GM12878 (cell line): ENCODE data around the gene LHFPL3.

Source experiments
- BCL11A ChIP-seq: IDR thresholded peaks from 2 replicates; pipeline ENCODE4 v1.6.1; 2011; ENCODE audit warnings: low read depth, low read length
- BCL3 ChIP-seq: IDR thresholded peaks from 2 replicates; pipeline ENCODE4 v1.6.1; 2011; ENCODE audit warnings: borderline replicate concordance, low read depth, mild to moderate bottlenecking, moderate library complexity, low read length; ENCODE audit not compliant: insufficient read depth, poor library complexity, severe bottlenecking
- CBX5 ChIP-seq: sonication (generic); IDR thresholded peaks from 2 replicates; pipeline ENCODE4 v1.6.1; 2016; ENCODE audit warnings: low read depth, moderate library complexity, mild to moderate bottlenecking, inconsistent platforms
- CEBPB ChIP-seq, 2 experiments: fragments of 150-350 bp in 1 of 2; IDR thresholded peaks; 2 replicates each; pipeline ENCODE4 v1.6.1; 2012 to 2014; ENCODE audit warnings: low read depth in 2 of 2, low read length in 2 of 2, borderline replicate concordance in 1 of 2, inconsistent platforms in 1 of 2
- CEBPZ ChIP-seq: fragments of 150-350 bp; IDR thresholded peaks from 2 replicates; pipeline ENCODE4 v1.6.1; 2016; ENCODE audit warnings: low read depth, low read length
- CHD1 ChIP-seq: IDR thresholded peaks from 2 replicates; pipeline ENCODE4 v1.6.1; 2012; ENCODE audit warnings: low read depth, low read length, improper control_type of control experiment
- CTCF ChIP-seq, 3 experiments: IDR thresholded peaks in 2 of 3; conservative IDR thresholded peaks in 1 of 3; 2 replicates each; pipeline ENCODE4 v1.5.1; 2011; ENCODE audit warnings: low read depth in 3 of 3, low read length in 3 of 3, mild to moderate bottlenecking in 3 of 3, control low read depth in 2 of 3, moderate library complexity in 2 of 3, inconsistent platforms in 1 of 3, mixed read lengths in 1 of 3; ENCODE audit not compliant: control insufficient read depth in 2 of 3, insufficient read depth in 1 of 3; ENCODE audit errors: extremely low read depth in 1 of 3
- EGR1 ChIP-seq, 2 experiments: IDR thresholded peaks; 1 replicate in 1 of 2; 2 replicates in 1 of 2; pipeline ENCODE4 v1.6.1; 2011 to 2012; ENCODE audit warnings: low read depth in 2 of 2, low read length in 2 of 2, borderline replicate concordance in 1 of 2, mild to moderate bottlenecking in 1 of 2, moderate library complexity in 1 of 2
- EZH2 ChIP-seq: IDR thresholded peaks from 2 replicates; pipeline ENCODE4 v1.6.1; 2012; ENCODE audit warnings: low read depth, mild to moderate bottlenecking, control low read depth, inconsistent platforms, low read length, borderline replicate concordance; ENCODE audit not compliant: control insufficient read depth
- GABPA ChIP-seq: IDR thresholded peaks from 2 replicates; pipeline ENCODE4 v1.6.1; 2014; ENCODE audit warnings: antibody characterized with exemption, low read depth, mild to moderate bottlenecking, inconsistent platforms
- RCOR1 ChIP-seq: conservative IDR thresholded peaks from 2 replicates; pipeline ENCODE4 v1.6.1; 2012; ENCODE audit warnings: low read depth, low read length, improper control_type of control experiment
- SIN3A ChIP-seq: IDR thresholded peaks from 2 replicates; pipeline ENCODE4 v1.6.1; 2012; ENCODE audit warnings: low read depth, low read length, improper control_type of control experiment
- USF1 ChIP-seq: IDR thresholded peaks from 2 replicates; pipeline ENCODE4 v1.6.1; 2011; ENCODE audit warnings: borderline replicate concordance, low read depth, mild to moderate bottlenecking, moderate library complexity, mixed read lengths, low read length; ENCODE audit not compliant: insufficient read depth; ENCODE audit errors: extremely low read length

GRCh38 chr7:104723001-104723400 lies 394.6 kb downstream of the LHFPL3 start:
- TF ChIP-seq CTCF (IDR thresholded peaks at IDR 0.05 in 2 of 3, conservative IDR thresholded peaks at IDR 0.05 in 1 of 3; ENCODE audit: control insufficient read depth in 2 of 3, extremely low read depth in 1 of 3, insufficient read depth in 1 of 3, low read depth in 3 of 3, low read length in 3 of 3), result no peak
- no peak for TF ChIP-seq GABPA
- no peak for TF ChIP-seq CBX5
- TF ChIP-seq EGR1 (IDR thresholded peaks at IDR 0.05; ENCODE audit: borderline replicate concordance in 1 of 2, low read depth in 2 of 2, low read length in 2 of 2), result no peak
- no peak for TF ChIP-seq CEBPB (IDR thresholded peaks at IDR 0.05; ENCODE audit: borderline replicate concordance in 1 of 2, low read depth in 2 of 2, low read length in 2 of 2)
- no peak for TF ChIP-seq USF1
- no peak for TF ChIP-seq CHD1
- no peak for TF ChIP-seq BCL11A
- TF ChIP-seq EZH2, result no peak
- TF ChIP-seq SIN3A, result no peak
- TF ChIP-seq BCL3, result no peak
- TF ChIP-seq RCOR1, result no peak
- no peak for TF ChIP-seq CEBPZ
